ENCODE measurements around the gene INSYN2B. TPM values are rescaled to one million over a fixed set of nuclear protein-coding genes. Genes with fewer than 3 reads are reported as not detected.
A peak's percentile ranks its signal among the peaks of the same experiment; 100 is the strongest.

Gene INSYN2B
- total and polyA plus RNA-seq, 2 experiments from 2014 or later, result 1.5 TPM; not detected in 1

- 95% methylated on average over 1 of the region's 1 CpG for WGBS (ENCODE audit: low lambda C conversion rate, missing lambda C conversion rate)
- H3K4me2 ChIP-seq, result no peak overlapping the region
- H3K79me2 ChIP-seq, result no peaks in the 10 kb centered on the region
Measured at GRCh38 chr5:169988947-169989346, 8.7 kb upstream of the INSYN2B start.

DNA sequence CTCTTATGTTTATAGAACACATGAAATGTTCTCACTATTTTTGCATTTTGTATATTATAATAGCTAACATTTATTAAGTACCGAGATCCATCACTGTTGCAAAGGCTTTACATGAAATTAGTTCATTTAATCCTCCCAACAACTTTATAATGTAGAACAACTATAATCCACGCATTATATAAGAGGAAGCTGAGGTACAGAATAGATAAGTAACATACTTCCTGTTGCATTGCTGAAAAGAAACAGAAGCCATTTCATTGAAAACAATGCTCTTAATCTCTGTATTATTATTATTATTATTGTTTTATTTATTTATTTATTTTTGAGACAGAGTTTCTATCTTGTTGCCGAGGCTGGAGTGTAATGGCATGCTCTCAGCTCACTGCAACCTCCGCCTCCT lies 7.9 kb upstream of the INSYN2B start:
- WGBS (ENCODE audit: low lambda C conversion rate, missing lambda C conversion rate), result 91% methylated on average over 4 of the region's 4 CpGs
- Histone ChIP-seq H3K27ac (no peak overlapping the region), H2AFZ (no peak overlapping the region), H3K79me2 (no peaks in the 10 kb centered on the region), H4K20me1 (ENCODE audit: insufficient read depth, poor library complexity, severe bottlenecking) (no peaks in the 10 kb centered on the region), H3K9me2 (replicated peaks; ENCODE audit: insufficient read depth) (no peaks in the 10 kb centered on the region), H3K9me3 (ENCODE audit: low read depth) (no peaks in the 10 kb centered on the region), H3K4me3 (no peak overlapping the region), H3K27me3 (peaks cover 13% of the 10 kb centered on the region), H3K36me3 (replicated peaks; ENCODE audit: insufficient read depth, low read depth) (no peaks in the 10 kb centered on the region), H3K4me2 (no peak overlapping the region), H3K4me1 (ENCODE audit: insufficient read depth) (no peaks in the 10 kb centered on the region)
- TF ChIP-seq CTCF (IDR thresholded peaks at IDR 0.05; ENCODE audit: poor library complexity) (no peak), EZH2 (IDR thresholded peaks at IDR 0.05; ENCODE audit: borderline replicate concordance) (no peak), EZH2phosphoT487 (IDR thresholded peaks at IDR 0.05; ENCODE audit: low read depth, severe bottlenecking, unreplicated experiment) (no peak)
- DNase-seq (ENCODE audit: low spot score), result no peak

More at GRCh38 chr5:169988947-169989346, 8.7 kb upstream of the INSYN2B start:
- Histone ChIP-seq H3K36me3 (replicated peaks; ENCODE audit: insufficient read depth, low read depth) (no peaks in the 10 kb centered on the region), H2AFZ (no peak overlapping the region), H3K4me1 (ENCODE audit: insufficient read depth) (no peaks in the 10 kb centered on the region), H3K27me3 (peaks cover 9% of the 10 kb centered on the region), H3K27ac (no peak overlapping the region), H4K20me1 (ENCODE audit: insufficient read depth, poor library complexity, severe bottlenecking) (no peaks in the 10 kb centered on the region), H3K9me2 (replicated peaks; ENCODE audit: insufficient read depth) (no peaks in the 10 kb centered on the region), H3K9me3 (ENCODE audit: low read depth) (no peaks in the 10 kb centered on the region), H3K4me3 (no peak overlapping the region)
- no peak for DNase-seq (ENCODE audit: low spot score)
- TF ChIP-seq CTCF (IDR thresholded peaks at IDR 0.05; ENCODE audit: poor library complexity) (no peak), EZH2 (IDR thresholded peaks at IDR 0.05; ENCODE audit: borderline replicate concordance) (no peak), EZH2phosphoT487 (IDR thresholded peaks at IDR 0.05; ENCODE audit: low read depth, severe bottlenecking, unreplicated experiment) (no peak)

DNA sequence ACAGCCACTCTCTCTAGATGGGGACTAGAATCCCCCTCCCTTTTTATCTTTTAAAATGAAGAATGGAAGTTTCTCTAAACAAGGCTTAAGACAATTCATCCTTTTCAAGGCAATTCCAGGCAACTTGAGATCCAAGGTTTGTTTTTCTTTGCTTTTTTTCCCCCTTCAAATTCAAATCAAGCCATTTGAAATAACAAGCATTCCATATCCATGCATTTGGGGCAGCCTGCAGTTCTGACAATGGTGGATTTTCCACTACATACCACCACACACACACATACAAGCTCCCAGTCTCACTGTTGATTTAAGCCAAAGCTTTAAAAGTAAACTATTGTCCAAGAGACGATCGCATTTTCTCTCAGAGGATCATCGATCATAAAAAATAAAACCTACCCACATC lies 424 bp downstream of the INSYN2B start:
- Histone ChIP-seq H3K27ac (no peak overlapping the region), H3K9me3 (ENCODE audit: low read depth) (no peaks in the 10 kb centered on the region), H2AFZ (peak overlapping the region; percentile 33), H3K27me3 (peaks cover 20% of the 10 kb centered on the region), H3K4me2 (peak overlapping the region; percentile 75), H3K9me2 (replicated peaks; ENCODE audit: insufficient read depth) (no peaks in the 10 kb centered on the region), H3K36me3 (replicated peaks; ENCODE audit: insufficient read depth, low read depth) (no peaks in the 10 kb centered on the region), H3K4me1 (ENCODE audit: insufficient read depth) (no peaks in the 10 kb centered on the region), H3K79me2 (no peaks in the 10 kb centered on the region), H3K4me3 (peak overlapping the region; percentile 6), H4K20me1 (ENCODE audit: insufficient read depth, poor library complexity, severe bottlenecking) (no peaks in the 10 kb centered on the region)
- DNase-seq (ENCODE audit: low spot score), result no peak
- TF ChIP-seq CTCF (IDR thresholded peaks at IDR 0.05; ENCODE audit: poor library complexity) (no peak), EZH2 (IDR thresholded peaks at IDR 0.05; ENCODE audit: borderline replicate concordance) (no peak), EZH2phosphoT487 (IDR thresholded peaks at IDR 0.05; ENCODE audit: low read depth, severe bottlenecking, unreplicated experiment) (no peak)
- 24% methylated on average over 3 of the region's 3 CpGs for WGBS (ENCODE audit: low lambda C conversion rate, missing lambda C conversion rate)

GRCh38 chr5:169978714-169979113 lies 1.6 kb downstream of the INSYN2B start:
- 68% methylated on average over 7 of the region's 7 CpGs for whole genome bisulfite sequencing (ENCODE audit: low lambda C conversion rate, missing lambda C conversion rate)
- Histone ChIP-seq H3K9me2 (replicated peaks; ENCODE audit: insufficient read depth) (no peaks in the 10 kb centered on the region), H3K4me3 (no peak overlapping the region), H2AFZ (no peak overlapping the region), H3K9me3 (ENCODE audit: low read depth) (no peaks in the 10 kb centered on the region), H3K27me3 (peaks cover 19% of the 10 kb centered on the region), H3K27ac (no peak overlapping the region), H3K36me3 (replicated peaks; ENCODE audit: insufficient read depth, low read depth) (no peaks in the 10 kb centered on the region), H3K4me2 (no peak overlapping the region), H4K20me1 (ENCODE audit: insufficient read depth, poor library complexity, severe bottlenecking) (no peaks in the 10 kb centered on the region), H3K79me2 (no peaks in the 10 kb centered on the region), H3K4me1 (ENCODE audit: insufficient read depth) (no peaks in the 10 kb centered on the region)
- TF ChIP-seq EZH2phosphoT487 (IDR thresholded peaks at IDR 0.05; ENCODE audit: low read depth, severe bottlenecking, unreplicated experiment), result no peak
- no peak for TF ChIP-seq CTCF (IDR thresholded peaks at IDR 0.05; ENCODE audit: poor library complexity)
- no peak for TF ChIP-seq EZH2 (IDR thresholded peaks at IDR 0.05; ENCODE audit: borderline replicate concordance)
- DNase-seq (ENCODE audit: low spot score), result no peak

All from hepatocyte (in vitro differentiated cells).